ENCODE data around the gene SIGLEC7. TPM values are rescaled to one million over a fixed set of nuclear protein-coding genes. Genes with fewer than 3 reads are reported as not detected.

The SIGLEC7 gene
- total RNA-seq, 1 donor from 2014 or later, result 4.8 TPM

DNA sequence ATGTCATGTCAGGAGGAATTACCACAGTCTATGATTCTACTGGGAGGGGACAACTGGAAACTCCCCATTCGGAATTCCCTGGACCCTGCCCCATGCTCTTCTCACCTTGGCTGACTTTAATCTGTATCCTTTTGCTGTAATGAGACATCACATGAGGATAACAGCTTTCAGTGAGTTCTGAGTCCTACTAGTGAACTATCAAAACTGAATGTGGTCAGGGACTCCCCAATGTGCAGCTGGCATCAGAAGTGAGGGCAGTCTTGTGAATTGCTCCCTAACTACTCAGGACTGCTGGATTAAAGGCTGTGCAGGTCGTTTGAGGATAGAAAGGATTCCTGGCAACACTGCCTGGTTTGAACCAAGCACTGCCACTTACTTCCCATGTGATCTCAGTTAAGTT, 15.2 kb downstream of the SIGLEC7 start:
- Histone ChIP-seq H3K27me3 (no peaks in the 10 kb centered on the region), H3K4me3 (no peak overlapping the region), H3K27ac (no peak overlapping the region), H3K36me3 (no peaks in the 10 kb centered on the region), H3K4me1 (no peaks in the 10 kb centered on the region), H3K9me3 (no peaks in the 10 kb centered on the region)
- TF ChIP-seq, protein P1, sequence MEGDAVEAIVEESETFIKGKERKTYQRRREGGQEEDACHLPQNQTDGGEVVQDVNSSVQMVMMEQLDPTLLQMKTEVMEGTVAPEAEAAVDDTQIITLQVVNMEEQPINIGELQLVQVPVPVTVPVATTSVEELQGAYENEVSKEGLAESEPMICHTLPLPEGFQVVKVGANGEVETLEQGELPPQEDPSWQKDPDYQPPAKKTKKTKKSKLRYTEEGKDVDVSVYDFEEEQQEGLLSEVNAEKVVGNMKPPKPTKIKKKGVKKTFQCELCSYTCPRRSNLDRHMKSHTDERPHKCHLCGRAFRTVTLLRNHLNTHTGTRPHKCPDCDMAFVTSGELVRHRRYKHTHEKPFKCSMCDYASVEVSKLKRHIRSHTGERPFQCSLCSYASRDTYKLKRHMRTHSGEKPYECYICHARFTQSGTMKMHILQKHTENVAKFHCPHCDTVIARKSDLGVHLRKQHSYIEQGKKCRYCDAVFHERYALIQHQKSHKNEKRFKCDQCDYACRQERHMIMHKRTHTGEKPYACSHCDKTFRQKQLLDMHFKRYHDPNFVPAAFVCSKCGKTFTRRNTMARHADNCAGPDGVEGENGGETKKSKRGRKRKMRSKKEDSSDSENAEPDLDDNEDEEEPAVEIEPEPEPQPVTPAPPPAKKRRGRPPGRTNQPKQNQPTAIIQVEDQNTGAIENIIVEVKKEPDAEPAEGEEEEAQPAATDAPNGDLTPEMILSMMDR (IDR thresholded peaks at IDR 0.05), result no peak
- intact Hi-C loops (cut with DNase I), result no loop called here
- no peak for DNase-seq (ENCODE audit: low spot score in 2 of 2)

DNA sequence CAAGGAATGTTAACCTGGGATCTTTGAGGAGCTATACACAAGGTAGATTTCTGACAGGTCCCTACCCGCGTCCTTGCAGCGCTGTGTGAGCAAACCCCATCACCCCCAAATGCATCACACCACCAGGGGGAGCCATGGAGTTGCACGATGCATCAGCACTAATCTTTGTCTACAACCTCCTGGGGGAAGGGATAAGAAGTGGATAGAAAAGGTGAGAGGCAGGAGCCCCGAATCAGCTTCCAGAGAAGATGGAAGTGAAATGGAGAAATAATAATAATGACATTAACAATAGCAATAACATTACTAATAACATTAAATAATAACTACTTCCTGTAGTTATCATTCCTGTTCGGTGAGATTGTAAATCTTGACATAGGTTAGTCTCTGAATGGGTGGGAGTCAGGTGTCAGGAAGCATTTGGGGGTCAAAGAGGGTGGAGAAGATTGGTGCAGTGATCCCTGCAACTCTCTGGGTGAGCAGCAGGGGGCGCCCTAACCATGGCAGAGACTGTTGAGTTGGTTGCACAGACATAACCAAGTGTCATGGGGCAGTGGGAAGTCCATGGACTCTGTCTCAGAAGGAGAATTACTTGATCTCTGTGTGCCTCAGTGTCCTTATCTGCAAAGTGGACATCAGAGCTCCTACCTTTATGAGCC, 16.5 kb downstream of the SIGLEC7 start:
- H3K27ac ChIP-seq, result no peak overlapping the region
- intact Hi-C loops (cut with DNase I), result no loop called here

DNA sequence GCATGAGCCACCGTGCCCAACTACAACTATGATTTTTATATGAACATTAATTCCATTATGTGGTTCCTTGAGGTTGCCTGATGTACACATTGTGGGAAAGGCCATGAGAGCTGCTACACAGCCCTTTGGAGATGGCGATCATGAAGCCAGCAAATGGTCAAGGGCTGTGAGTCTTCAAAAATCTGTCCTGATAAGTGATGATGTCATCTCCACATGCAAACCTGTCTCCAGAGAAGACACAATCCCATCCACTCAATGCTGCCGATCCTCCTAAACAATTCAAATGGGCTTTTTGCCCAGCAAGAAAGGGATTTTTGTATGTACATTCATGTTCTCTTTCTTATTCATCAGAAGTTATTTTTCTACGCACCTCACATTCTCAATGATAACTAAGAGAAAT, 17.6 kb downstream of the SIGLEC7 start:
- TF ChIP-seq, protein P1 (IDR thresholded peaks at IDR 0.05), result no peak
- H3K27ac ChIP-seq, result no peak overlapping the region
- H3K4me1 ChIP-seq, result no peaks in the 10 kb centered on the region
- intact Hi-C loops (cut with DNase I), result no loop called here
- no peak for DNase-seq (ENCODE audit: low spot score in 2 of 2)
- H3K4me3 ChIP-seq, result no peak overlapping the region
- no peaks in the 10 kb centered on the region for H3K9me3 ChIP-seq
- H3K27me3 ChIP-seq, result no peaks in the 10 kb centered on the region
- no peaks in the 10 kb centered on the region for H3K36me3 ChIP-seq

More for the DNA sequence above, 16.5 kb downstream of the SIGLEC7 start:
- Histone ChIP-seq H3K4me3 (no peak overlapping the region), H3K27me3 (no peaks in the 10 kb centered on the region), H3K9me3 (no peaks in the 10 kb centered on the region), H3K36me3 (no peaks in the 10 kb centered on the region), H3K4me1 (no peaks in the 10 kb centered on the region)
- peak in 1 of 2 donors; percentile 74 for DNase-seq (ENCODE audit: low spot score in 2 of 2)
- TF ChIP-seq, protein P1 (IDR thresholded peaks at IDR 0.05), result peak in 2 of 3 experiments; percentile 22 to 31

DNA sequence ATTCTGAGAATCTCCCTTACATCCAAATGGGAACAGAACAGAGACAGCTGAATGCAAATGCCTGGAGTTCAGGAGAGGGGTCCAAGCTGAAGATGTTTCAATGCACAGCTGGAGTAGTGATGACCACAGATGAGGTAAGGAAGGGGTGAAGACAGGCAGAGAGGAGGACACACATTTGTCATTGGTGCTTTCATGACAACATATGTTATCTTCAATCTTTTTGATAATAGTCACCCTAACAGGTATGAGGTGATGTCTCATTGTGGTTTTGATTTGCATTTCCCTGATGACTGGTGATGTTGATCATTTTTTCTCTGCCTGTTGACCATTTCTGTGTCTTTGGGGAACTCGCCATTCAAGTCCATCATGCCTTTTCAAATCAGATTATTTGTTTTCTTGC, 19.2 kb downstream of the SIGLEC7 start:
- intact Hi-C loops (cut with DNase I), result no loop called here

DNA sequence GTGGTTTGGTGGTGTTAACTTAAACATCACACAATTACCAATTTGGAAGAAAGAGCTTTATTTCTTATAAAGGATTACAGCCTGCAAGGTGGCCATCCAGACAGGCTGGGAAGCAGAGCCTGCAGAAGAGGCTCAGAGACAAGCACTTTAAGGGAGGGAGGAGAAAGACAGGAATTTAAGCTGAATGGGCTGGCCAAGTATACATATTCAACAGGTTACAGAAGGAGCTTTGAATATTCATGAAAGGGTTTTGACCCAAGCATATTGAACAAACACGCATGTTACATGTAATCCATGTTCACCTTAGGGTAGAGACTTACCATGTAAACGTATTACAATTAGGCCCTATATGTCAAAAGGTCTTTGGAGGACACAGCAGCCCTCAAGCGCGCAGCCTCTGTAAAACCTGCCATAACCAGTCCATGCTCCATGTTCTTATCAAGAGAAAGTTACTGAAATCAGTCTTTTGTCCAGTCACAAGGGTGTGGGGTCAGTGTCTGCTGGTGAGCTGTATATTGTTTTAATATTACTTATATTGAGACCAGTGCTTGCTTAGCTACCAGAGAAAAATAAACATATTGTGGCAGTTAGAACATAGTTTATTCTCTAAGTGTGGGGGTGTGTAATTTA, 19.9 kb downstream of the SIGLEC7 start:
- no peaks in the 10 kb centered on the region for H3K27me3 ChIP-seq
- H3K4me3 ChIP-seq, result no peak overlapping the region
- H3K27ac ChIP-seq, result no peak overlapping the region
- intact Hi-C loops (cut with DNase I), result no loop called here
- H3K36me3 ChIP-seq, result no peaks in the 10 kb centered on the region
- TF ChIP-seq, protein P1 (IDR thresholded peaks at IDR 0.05), result no peak
- no peaks in the 10 kb centered on the region for H3K4me1 ChIP-seq
- no peaks in the 10 kb centered on the region for H3K9me3 ChIP-seq
- no peak for DNase-seq (ENCODE audit: low spot score in 2 of 2)

More for the DNA sequence above, 19.2 kb downstream of the SIGLEC7 start:
- TF ChIP-seq, protein P1 (IDR thresholded peaks at IDR 0.05), result no peak
- H3K9me3 ChIP-seq, result no peaks in the 10 kb centered on the region
- DNase-seq (ENCODE audit: low spot score in 2 of 2), result no peak
- H3K4me3 ChIP-seq, result no peak overlapping the region
- H3K27ac ChIP-seq, result no peak overlapping the region
- no peaks in the 10 kb centered on the region for H3K36me3 ChIP-seq
- no peaks in the 10 kb centered on the region for H3K27me3 ChIP-seq
- no peaks in the 10 kb centered on the region for H3K4me1 ChIP-seq

All from ascending aorta (tissue), 2 donors.